Endometrial microvascular endothelial cells (primary cell): ENCODE results near the gene CCDC192. TPM values are rescaled to one million over a fixed set of nuclear protein-coding genes. Genes with fewer than 3 reads are reported as not detected.

Experiments used
- in situ Hi-C: cut with HindIII; loops from 2 replicates; pipeline ENCODE4 v1.10.0; 2017; ENCODE audit warnings: low sequenced_read_pairs, low pct_unique_long_range_greater_than_20kb; ENCODE audit errors: inconsistent ontology term
- total RNA-seq: library from RNA; depleted of rRNA; stranded (reverse); fragments of >200 nt; gene quantifications from one replicate; pipeline ENCODE4 v1.2.3, GENCODE V29; 2015; ENCODE audit errors: inconsistent ontology term

Gene CCDC192
- total RNA-seq, 1 donor from 2014 or later: not detected

- in situ Hi-C loops: no loop called here
Observed at GRCh38 chr5:127958421-127959011, 255.3 kb downstream of the CCDC192 start.

- in situ Hi-C loops: no loop called here
Observed at GRCh38 chr5:127959152-127959764, 256.1 kb downstream of the CCDC192 start.

- in situ Hi-C loops: no loop called here
Observed at GRCh38 chr5:127960270-127960691, 257.1 kb downstream of the CCDC192 start.

GRCh38 chr5:127961006-127961762 is 258.0 kb downstream of the CCDC192 start:
- in situ Hi-C loops: no loop called here

- in situ Hi-C loops: no loop called here
Observed at GRCh38 chr5:127961763-127962145, 258.6 kb downstream of the CCDC192 start.

- in situ Hi-C loops: no loop called here
Observed at GRCh38 chr5:127962491-127962890, 259.3 kb downstream of the CCDC192 start.

GRCh38 chr5:127963233-127963632 is 260.0 kb downstream of the CCDC192 start:
- in situ Hi-C loops: no loop called here

- in situ Hi-C loops: no loop called here
Observed at GRCh38 chr5:127963931-127964330, 260.7 kb downstream of the CCDC192 start.

GRCh38 chr5:127967323-127967982 is 264.3 kb downstream of the CCDC192 start:
- in situ Hi-C loops: no loop called here

- in situ Hi-C loops: no loop called here
Observed at GRCh38 chr5:127967983-127968592, 264.9 kb downstream of the CCDC192 start.

- in situ Hi-C loops: no loop called here
Observed at GRCh38 chr5:127969002-127969401, 265.8 kb downstream of the CCDC192 start.

GRCh38 chr5:127969651-127970050 is 266.5 kb downstream of the CCDC192 start:
- in situ Hi-C loops: no loop called here

GRCh38 chr5:127970081-127970480 is 266.9 kb downstream of the CCDC192 start:
- in situ Hi-C loops: no loop called here

GRCh38 chr5:127970854-127971425 is 267.7 kb downstream of the CCDC192 start:
- in situ Hi-C loops: no loop called here

- in situ Hi-C loops: no loop called here
Observed at GRCh38 chr5:127975961-127976360, 272.8 kb downstream of the CCDC192 start.

GRCh38 chr5:127976525-127976924 is 273.3 kb downstream of the CCDC192 start:
- in situ Hi-C loops: no loop called here

GRCh38 chr5:127976991-127977717 is 274.0 kb downstream of the CCDC192 start:
- in situ Hi-C loops: no loop called here

GRCh38 chr5:127978738-127979300 is 275.6 kb downstream of the CCDC192 start:
- in situ Hi-C loops: no loop called here
